ENCODE results near the gene CASP7. TPM values are rescaled to one million over a fixed set of nuclear protein-coding genes. Genes with fewer than 3 reads are reported as not detected.

Gene CASP7
- polyA plus RNA-seq, 1 donor from 2014 or later = 13.4 TPM

- Mint-ChIP-seq H3K4me1 (no peaks in the 10 kb centered on the region), H3K4me3 (no peak overlapping the region), H3K9me3 (no peaks in the 10 kb centered on the region), H3K36me3 (no peaks in the 10 kb centered on the region), H3K27ac (no peak overlapping the region), H3K27me3 (peaks cover 2% of the 10 kb centered on the region)
Measured at GRCh38 chr10:113775686-113776294, 96.1 kb downstream of the CASP7 start.

- Mint-ChIP-seq H3K36me3 (no peaks in the 10 kb centered on the region), H3K27me3 (peaks cover 2% of the 10 kb centered on the region), H3K27ac (no peak overlapping the region), H3K9me3 (no peaks in the 10 kb centered on the region), H3K4me1 (no peaks in the 10 kb centered on the region), H3K4me3 (no peak overlapping the region)
Measured at GRCh38 chr10:113776553-113776952, 96.8 kb downstream of the CASP7 start.

Other genes with a start within 250 kb of the CASP7 start
- not detected for gene HABP2, start 126.9 kb upstream of the CASP7 start, polyA plus RNA-seq
- gene NRAP, start 15.9 kb upstream of the CASP7 start, polyA plus RNA-seq = not detected
- gene PLEKHS1, start 71.8 kb downstream of the CASP7 start, polyA plus RNA-seq = not detected
- 2.3 TPM for gene DCLRE1A, start 174.2 kb downstream of the CASP7 start, polyA plus RNA-seq
- gene NHLRC2, start 174.7 kb downstream of the CASP7 start, polyA plus RNA-seq = 11.5 TPM

Data from IgD-negative memory B cell (primary cell).